Stimulated activated CD8-positive, alpha-beta memory T cell treated with anti-CD3 and anti-CD28 coated beads, Interleukin-7, amount 100 ng/mL, for 4 hours (primary cell): ENCODE measurements around the gene TPCN2.
"Not testable (repeated sequence)": the region's sequence is repeated elsewhere in the genome, so short reads cannot be mapped to it uniquely, and the experiment has no call there.

ENCODE experiments used
- DNase-seq, 2 donors: peaks; one replicate each; pipeline ENCODE4 v3.0.0-alpha.2; 2020; ENCODE audit warnings: low read depth in 2 of 2

The TPCN2 gene

DNA sequence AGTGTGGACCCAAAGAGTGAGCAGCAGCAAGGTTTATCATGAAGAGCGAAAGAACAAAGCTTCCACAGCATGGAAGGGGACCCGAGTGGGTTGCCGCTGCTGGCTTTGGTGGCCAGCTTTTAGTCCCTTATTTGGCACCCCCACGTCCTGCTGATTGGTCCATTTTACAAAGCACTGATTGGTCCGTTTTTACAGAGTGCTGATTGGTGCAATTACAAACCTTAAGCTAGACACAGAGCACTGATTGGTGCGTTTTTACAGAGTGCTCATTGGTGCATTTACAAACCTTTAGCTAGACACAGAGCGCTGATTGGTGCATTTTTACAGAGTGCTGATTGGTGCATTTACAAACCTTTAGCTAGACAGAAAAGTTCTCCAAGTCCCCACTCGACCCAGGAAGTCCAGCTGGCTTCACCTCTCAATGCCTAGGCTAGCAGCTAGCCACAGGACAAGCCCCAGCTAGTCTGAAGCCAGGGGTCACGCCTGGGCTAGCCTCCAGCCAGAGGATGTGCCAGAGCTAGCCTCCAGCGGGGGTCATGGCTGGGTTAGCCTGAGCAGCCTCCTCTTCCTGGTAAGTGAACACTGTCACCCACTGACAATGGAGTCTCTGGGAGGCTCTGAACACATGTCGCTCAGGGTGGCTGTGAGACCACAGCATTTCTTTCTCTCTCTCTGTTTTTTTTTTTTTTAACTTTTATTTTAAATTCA is 100.8 kb downstream of the TPCN2 start:
- DNase-seq: not testable (repeated sequence)

DNA sequence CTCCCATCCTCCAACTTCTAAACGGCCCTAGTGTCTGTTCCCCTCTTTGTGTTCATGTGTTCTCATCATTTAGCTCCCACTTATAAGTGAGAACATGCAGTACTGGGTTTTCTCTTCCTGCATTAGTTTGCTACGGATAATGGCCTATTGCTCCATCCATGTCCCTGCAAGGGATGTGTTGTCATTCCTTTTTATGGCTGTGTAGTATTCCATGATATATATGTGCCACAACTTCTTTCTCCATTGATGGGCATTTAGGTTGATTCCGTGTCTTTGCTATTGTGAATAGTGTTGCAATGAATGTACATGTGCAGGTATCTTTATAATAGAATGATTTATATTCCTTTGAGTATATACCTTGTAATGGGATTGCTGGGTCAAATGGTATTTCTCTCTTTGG is 101.4 kb downstream of the TPCN2 start:
- DNase-seq: no peak

DNA sequence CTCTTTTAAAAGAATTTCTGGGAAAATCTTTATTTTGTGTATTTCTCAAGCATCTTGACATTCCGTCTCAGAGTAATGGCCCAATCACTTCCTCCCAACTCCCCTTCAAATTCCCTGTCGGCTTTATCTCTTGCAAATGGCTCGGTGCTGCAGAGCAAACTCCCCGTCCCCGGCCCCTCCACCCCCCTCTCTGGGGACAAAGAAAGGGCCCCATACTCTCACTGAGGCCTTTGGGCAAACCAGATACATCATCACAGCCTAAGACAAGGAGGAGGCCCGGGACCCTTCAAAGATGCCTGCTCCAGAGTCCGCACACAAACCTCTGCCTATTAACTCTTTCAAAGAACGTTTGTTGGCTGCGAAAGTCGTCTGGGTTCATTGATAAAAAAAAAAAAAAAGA is 103.1 kb downstream of the TPCN2 start:
- no peak for DNase-seq

DNA sequence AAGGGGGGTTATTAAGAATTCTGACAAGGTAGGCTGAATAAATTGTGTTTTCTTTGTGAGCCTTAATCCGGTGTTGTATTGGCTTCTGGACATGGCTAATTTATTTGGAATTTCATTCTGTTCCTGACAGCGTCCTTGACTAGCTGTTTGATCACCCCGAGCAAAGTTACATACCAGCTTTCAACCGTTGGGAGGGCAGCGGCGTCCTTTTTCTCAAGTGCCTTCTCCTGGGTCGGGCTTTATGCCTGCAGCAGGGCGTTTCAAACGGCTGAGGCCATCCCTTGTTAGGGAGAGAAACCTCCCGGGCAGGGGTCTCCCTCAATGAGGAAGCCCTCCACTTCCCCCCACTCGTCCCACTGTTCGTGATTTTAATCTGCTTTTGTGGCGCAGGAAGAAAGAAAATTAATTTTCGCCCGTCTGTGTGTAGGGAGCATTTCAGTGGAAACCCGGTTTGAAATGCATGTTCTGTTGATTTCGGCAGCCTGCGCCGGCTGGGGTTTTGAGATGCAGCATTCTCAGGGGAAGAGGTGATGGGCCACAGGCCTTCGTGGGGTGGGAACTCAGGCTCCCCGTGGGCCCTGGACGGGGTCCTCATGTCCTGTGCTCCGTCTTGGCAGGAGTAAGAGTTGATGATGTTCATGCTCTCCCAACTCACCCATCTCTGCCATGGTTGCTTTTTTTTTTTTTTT is 104.1 kb downstream of the TPCN2 start:
- no peak for DNase-seq

DNA sequence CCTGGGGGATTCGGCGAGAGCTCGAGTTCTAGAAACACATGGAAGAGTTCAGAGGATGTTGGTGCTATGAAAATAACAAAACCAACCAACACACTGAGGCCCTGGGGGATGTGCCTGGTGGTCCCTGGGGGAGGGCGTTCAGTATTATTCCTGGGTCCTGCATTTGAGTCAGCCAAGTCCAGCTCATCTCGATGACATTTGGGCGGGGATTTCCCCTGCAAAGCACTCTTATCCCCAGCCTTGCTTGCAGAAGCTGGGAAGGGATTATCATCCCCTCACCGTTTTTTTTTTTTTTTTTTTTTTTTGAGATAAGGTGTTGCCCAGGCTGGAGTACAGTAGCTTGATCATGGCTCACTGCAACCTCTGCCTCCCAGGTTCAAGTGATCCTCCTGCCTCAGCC is 104.9 kb downstream of the TPCN2 start:
- DNase-seq: no peak

DNA sequence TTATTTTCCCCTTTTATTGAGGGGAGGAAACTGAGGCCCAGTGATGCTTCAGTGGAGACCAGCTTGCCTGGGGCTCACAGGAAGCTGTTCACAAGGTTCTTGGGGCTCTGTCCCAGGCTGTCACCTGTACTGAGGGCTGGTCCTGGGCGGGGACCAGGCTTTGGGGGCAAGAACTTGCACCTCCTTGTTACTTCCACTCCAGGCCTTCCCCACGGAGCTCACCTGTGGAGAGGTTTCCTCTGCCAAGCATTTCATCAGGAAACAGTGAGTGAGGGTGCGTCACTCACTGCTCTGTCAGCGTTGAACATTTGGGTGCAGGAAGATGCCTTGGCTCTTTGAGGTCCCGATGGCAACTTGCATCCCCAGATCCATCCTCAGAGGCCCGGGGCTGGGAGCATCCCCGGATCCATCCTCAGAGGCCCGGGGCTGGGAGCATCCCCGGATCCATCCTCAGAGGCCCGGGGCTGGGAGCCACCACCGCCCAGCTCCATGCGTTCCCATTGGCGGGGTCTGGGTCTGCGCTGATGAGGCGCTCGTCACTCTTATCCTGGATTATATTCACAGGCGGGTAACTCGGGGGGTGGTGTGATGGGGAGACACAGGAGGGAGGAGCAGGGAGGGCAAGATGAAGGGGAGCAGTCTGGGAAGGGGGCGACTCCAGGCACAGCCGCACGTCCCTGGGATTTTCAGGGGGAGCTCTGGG is 105.6 kb downstream of the TPCN2 start:
- no peak for DNase-seq

DNA sequence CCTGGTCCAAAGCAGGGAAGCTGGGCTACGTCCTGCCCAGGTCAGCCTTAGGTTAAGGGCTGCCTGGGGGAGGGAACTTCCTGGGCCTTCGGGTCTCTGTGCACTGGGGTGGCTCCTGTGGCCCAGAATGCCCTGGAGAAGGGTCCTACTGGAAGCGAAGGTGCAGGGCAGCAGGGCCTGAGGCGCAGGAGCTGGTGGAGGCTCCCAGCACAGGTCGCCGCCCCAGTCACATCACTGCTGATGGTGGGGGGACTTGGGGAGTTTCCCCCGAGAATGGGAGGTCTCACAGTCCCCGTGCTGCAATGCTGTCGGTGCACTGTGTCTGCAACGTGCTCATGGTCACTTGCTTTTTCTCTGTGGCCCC is 106.2 kb downstream of the TPCN2 start:
- DNase-seq: no peak

DNA sequence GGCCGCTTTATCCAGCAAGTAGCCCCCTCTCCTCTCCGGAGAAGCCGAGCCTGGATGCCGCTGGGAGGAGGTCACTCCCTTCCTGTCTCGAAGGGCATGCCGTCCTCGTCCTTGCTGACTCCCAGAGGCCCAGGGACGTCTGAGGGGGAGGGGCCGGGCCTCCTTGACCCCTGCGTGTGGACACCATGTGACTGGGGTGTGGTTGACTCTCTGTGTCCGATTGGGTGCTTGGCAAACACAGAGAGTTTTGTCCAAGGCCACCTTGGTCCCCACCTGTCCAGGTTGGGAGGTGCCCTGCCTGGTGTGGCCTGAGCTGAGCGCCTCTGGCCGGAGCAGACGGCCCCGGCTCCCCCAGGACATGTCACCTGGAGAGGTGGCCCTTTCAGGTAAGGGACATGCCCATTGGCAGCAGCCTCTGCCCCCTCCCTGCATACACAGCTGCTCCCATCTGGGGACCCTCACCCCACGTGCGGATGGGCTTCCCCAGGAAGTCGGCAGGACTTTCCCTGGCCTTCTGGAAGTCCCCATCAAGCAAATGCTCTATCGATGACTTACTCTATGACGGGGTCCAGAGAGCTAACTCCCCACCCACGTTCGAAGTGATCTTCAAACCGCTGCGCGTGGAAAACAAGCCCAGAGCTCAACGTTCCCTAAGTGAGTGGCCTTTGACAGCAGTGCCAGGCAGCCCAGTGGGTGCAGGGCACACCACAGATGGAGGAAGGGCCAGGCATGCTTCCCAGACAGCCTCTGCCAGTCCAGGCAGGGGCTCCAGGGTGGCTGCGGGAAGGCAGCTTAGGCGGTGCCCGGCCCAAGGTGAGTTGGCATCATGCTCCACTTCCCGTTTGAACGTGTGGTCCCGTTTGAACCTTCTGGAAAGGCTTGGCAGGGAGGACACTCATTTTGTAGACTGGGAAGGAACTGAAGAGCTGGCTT is 106.8 kb downstream of the TPCN2 start, which contains the start of gene SMIM38:
Gene SMIM38 (plus strand): TSS at position 634 of the 933 bp plus-strand sequence. CDS start 1,912 bp downstream, outside the sequence.
- DNase-seq: no peak

DNA sequence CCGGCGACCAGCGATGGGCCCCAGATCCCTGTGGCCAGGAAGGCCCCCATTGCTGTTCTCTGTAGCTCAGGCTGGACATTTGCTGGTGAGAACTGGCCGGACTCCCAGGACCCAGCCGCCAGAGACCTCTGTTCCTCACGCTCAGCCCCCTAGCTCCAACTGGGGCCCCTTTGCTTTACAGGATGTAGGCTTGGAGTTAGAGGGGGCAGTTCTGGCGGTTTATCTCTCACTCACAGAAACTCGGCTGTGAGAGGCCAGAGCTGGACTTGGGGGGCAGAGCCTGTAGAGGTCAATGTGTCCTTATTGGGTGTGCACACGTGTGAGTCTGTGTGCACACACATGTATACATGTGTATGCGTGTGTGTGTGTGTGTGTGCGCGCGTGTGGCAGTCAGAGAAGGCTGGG is 107.5 kb downstream of the TPCN2 start:
- no peak for DNase-seq

DNA sequence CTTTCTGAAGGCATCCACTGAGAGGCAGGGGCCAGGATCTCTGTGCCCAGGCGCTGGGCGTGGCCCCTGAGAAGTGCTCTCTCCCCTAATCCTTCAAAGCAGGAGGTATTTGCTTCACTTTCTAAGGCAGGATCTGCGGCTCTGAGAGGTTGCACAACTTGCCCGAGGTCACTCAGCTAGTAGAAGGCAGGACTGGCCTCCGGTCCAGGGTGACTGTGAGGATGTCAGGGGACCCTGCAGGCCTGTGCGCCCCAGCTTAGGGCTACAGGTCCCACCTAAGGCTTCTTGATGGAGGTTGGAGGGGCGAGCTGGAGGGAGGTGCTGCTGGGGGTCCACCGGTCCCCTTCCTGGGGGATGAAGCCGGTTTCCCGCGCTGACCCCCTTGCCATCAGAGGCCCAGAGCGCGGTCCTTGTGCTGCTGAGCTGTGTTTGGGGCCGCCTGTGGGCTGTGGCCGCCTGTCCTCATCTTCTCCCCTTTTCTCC is 108.0 kb downstream of the TPCN2 start:
- no peak for DNase-seq

DNA sequence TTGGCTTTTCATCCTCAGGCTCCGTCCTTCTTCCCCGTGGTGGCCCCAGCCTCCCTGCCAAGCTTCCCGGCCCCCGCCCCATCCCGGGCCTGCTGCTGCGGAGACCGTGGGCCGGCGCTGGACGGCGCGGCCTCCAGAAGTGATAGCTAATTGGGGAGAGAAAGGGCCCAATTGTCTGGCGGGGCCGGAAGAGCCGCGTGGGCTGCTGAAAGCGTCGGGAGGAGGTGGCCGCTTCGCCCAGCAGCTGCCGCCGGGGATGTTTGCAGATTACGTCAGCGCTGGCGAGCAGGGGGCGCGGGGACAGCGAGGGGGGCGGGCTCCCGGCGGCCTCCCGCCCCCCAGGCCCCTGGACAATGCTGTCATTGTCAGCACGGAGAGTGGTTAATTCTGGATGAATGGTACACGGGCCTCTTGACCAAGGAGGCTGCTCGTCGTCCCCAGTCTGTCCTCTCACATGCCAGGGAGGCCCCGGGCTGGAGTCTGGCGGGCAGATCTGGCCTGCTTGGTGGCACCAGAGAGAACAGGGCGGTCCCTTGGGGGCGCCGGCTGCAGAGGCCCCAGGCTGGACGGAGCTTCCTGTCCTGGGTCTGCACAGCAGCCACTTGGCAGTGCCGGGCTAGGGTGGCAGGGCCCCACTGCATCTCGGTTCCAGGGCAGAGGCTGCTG is 108.6 kb downstream of the TPCN2 start:
- DNase-seq: no peak

DNA sequence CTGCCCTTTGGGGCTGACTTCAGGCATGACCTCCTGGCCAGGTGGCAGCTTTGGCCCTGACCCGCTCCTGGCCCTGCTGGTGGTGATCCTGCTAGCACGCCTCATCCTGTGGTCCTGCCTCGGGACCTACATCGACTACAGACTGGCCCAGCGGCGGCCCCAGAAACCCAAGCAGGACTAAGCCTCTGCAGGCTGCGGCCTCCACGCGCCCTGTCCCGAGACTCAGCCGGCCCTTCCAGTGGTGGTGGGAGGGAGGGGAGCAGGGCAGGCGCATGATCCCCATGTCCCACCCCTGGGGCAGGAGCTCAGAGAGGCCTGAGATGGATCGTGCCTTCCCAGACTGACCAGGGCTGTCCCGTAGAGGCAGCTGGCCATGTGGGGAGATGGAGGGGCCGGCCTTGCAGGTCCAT is 109.1 kb downstream of the TPCN2 start:
- no peak for DNase-seq

DNA sequence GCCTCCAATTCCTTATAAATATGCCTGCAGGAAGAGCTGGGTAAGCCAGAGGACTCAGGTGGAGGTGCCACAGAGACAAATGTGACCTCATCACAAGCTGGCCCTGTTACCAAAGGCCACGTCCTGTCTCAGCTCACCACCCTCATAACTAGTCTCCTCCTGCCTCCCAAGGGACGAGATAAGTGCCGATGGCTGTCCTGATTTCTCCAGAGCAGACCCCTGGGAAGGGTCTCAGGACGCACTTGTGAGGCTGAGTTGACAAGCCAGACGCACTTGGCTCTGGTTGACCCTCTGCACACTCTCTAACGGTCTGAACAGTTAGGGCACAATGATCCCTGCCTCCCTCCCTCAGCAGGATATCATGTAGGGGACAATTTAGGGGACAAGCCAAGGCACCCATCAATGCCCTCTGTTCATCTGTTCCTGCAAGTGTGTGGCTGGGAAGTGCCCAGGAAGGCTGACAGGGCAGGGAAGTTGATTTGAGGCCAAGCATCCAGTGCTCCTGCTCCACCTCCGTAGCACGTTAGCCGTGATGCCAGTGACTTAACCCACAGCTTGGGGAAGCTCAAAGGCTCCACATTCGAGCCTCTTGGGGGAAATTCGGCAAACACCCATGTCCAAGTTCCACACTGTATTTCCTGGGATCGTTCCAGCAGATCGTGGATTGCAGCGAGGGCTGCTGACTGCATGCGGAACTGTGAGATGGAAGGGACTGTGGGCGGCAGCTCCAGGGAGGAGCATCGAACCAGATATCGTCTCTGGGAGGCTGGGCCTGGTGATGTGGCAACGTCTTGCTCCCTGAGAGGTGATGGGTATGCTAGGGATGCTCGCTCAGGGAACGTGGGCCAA is 109.8 kb downstream of the TPCN2 start:
- DNase-seq: no peak

DNA sequence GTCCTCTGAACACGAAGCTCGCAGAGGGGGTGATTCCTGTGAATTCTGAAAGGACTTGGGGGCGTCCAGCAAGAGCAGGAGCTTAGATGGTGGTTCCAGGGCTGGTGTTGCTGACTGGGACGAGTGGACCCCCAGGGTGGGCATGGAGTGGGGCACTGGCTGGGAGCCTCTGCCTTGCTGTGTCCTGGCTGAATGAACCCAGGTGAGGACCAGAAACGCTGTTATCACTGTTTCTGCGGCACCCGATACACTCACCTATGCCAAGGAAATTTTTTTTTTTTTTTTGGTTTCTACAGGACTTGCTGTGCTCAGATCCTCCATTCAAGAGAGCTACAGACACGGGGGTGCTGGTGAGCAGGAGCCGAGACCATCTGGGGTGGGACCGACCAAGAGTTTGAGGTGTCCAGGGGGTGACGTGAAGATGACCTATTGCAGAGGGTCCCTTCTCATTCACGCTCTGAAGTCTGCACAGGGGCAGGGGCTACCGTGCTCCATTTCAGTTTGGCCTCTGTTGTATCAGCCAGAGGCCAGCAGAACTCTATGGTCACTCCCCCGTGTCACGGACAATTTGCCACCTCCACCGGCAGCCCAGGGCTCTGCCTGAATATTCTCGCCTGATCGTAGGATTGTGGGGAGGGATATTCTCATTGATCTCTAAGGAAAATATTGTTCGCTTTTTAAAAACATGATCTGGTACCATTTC is 110.6 kb downstream of the TPCN2 start:
- DNase-seq: no peak

DNA sequence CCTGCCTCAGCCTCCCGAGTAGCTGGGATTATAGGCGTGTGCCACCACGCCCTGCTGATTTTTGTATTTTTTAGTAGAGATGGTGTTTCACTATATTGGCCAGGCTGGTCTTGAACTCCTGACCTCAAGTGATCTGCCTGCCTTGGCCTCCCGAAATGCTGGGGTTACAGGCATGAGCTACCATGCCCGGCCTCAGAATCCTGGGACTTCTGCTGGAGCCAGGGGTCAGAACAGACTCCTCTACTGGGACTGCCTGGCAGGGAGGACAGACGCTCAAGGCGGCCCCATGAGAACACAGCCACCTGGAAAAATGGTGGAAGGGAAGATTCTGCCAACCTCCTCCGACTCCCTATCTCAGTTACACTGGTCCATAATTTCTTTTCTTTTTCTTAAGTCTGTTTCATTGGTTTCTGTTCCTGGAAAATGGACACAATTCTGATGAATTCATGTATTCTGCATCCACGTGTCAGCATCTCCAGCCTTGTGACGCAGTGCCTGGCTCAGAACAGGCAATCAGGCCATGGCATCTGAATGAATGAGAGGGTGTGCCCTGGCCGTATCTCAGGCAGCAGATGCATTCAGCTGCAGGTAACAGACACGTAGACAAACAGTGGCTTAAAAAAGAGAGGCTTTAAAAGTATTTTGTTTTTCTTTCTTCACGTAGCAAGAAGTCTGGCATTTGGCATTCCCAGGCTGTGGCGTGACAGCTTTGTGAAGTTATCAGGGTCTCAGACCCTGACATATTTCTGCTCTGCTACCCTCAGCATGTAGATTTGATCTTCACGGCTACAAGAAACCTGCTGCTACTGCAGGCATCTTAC is 111.8 kb downstream of the TPCN2 start:
- DNase-seq: no peak

DNA sequence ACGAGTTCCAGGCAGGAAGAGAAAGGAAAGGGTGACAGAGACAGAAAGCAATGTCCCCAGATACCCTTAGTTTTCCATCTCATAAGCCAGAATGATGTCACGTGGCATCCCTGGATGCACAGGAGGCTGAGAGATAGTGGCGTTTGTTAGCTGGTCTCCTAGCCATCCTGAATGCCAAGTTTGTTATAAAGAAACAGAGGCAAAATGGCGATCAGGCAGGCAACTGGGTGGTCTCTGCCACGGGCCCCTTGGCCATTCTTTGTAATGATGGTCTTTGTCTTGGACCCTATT is 112.3 kb downstream of the TPCN2 start:
- no peak for DNase-seq

DNA sequence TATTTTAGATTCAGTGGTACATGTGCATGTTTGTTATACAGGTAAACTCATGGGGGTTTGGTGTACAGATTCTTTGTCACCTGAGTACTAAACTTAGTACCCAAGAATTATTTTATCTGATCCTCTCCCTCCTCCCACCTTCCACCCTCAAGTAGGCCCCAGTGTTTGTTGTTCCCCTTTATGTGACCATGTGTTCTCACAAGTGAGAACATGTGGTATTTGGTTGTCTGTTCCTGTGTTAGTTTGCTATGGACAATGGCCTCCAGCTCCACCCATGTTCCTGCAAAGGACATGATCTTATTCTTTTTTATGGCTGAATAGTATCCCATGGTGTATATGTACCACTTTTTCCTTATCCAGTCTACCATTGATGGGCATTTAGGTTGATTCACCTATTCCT is 113.8 kb downstream of the TPCN2 start:
- DNase-seq: no peak

DNA sequence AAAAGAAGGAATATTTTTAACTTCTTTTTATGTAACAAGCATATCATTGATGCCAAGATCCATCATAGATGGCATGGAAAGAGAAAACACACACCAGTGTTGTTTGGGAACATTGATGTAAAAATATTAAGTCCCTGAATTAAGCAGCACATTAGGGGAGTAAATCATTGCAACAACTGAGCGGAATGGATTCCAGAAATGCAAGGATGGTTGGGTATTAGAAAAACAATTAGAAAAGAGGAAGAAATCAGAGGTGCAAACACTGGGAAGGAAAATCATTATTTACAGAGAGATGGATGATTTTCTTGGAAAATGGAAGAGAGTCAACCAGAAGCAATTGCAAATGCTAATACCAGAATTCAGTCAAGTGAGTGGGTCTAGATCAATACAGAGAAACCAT is 115.1 kb downstream of the TPCN2 start:
- no peak for DNase-seq

DNA sequence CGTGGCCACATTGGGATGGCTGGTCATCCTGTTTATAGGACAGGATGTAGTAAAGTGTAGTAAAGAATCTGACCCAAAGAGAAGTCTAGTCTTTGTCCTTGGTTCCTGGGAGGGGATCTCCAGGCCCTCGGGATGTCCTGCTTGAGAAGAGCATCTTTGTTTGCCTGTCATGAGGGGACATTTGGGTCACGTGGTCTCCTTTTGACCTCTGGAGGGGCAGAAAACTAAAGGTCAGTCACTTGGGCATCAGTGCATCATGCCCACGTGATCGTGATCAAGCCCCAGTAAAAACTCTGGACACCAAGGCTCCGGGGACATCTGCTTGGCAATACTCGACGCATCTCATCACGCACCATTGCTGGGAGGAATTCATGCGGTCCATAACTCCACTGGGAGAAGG is 116.1 kb downstream of the TPCN2 start:
- no peak for DNase-seq
